NCI-H1930 (cell line): ENCODE data around the gene DCD.
"Not testable (repeated sequence)": the region's sequence is repeated elsewhere in the genome, so short reads cannot be mapped to it uniquely, and the experiment has no call there.

Experiments used
- DNase-seq, 2 experiments: peaks; one replicate each; lab custom pipeline; 2025; lab: John Stamatoyannopoulos, UW

DCD gene

DNA sequence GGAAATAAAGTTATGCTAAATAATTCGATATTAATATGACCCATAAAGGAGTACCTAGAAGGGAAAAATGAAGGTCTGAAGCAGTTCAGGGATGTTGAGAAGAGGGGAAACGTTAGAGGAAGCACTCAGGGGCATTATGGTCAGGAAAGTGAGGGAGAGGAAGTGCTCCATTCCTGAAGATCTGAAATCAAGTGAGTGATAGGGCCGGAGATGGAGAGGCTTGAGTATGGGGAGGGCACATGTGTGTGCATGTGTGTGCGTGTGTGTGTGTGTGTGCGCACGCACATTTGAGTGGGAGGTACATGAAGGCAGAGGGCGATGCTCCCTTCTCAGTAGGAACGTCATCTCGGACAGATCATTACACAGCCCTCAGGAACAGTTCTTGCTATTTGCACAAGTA, 4.9 kb upstream of the DCD start:
- no peak for DNase-seq

DNA sequence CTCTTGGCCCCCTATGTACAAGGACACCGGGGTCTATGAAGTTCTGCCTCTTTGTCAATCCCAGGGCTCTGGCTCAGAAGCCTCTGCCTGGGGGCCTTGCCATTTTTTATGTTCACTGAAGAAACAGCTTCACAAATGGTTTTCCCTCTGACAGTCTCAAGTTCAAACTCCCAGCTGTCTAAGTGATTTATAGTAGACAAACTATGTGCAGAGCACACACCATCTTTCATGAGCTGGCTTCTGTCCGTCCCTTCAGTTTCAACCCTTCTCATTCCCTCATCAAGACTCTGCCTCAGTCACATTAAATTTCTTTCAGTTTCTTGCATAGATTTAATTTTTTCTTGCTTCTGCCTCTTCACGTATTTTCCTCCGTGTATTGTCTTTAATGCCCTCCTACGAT, 2.7 kb upstream of the DCD start:
- DNase-seq = no peak

DNA sequence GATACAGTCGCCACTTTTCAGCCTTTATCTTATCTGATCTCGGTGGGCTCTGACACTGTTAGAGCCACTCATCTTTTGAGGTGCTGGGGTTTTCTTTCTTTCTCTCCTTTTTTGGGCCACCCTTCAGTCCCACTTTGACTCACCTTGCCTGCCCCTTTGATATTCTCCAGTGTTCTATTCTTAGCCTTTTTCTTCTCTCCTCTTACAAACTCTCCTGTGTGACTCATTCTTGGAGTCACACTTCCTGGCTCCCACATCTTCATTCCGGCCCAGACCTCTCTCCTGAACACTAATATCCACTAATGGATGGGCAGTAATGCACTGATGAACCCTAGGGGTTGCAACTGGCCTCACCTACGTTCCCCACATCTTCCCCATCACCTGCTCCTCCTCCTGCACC, 2.2 kb upstream of the DCD start:
- no peak for DNase-seq

- no peak for DNase-seq
Observed at GRCh38 chr12:54649825-54650224, 1.7 kb upstream of the DCD start.

- no peak for DNase-seq
Observed at GRCh38 chr12:54641554-54641953, 6.6 kb downstream of the DCD start.

DNA sequence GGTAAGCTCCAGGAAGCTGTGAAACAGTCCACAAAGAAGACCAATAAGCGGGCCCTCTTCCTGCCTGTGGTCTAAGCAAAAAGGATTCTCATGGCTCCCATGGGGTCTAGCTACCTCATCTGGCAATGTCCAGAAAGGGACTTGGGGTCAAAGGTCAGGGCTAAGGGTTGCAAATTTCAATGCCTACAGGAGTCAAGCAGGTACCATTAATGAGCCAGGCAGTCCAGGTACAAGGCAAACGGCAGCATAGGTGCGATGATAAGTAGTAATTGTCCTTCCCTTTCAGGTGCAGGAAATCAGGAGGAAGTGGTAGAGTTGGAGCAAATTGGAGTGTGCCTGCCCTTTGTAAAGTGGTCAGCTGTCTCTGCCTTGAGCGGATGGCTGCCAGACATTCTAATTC, 7.1 kb downstream of the DCD start:
- DNase-seq = no peak

DNA sequence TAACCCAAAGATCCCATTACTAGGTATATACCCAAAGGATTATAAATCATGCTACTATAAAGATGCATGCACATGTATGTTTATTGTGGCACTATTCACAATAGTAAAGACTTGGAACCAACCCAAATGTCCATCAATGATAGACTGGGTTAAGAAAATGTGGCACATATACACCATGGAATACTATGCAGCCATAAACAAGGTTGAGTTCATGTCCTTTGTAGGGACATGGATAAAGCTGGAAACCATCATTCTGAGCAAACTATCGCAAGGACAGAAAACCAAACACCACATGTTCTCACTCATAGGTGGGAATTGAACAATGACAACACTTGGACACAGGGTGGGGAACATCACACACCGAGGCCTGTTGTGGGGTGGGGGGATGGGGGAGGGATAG, 9.1 kb downstream of the DCD start:
- DNase-seq = not testable (repeated sequence)

- no peak for DNase-seq
Observed at GRCh38 chr12:54634795-54635194, 13.4 kb downstream of the DCD start, which contains the start of gene LACRT. Gene LACRT (minus strand): TSS chr12:54634895. CDS start chr12:54634841, 54 bp downstream.

- DNase-seq = no peak
Observed at GRCh38 chr12:54631988-54632728, 16.0 kb downstream of the DCD start.

DNA sequence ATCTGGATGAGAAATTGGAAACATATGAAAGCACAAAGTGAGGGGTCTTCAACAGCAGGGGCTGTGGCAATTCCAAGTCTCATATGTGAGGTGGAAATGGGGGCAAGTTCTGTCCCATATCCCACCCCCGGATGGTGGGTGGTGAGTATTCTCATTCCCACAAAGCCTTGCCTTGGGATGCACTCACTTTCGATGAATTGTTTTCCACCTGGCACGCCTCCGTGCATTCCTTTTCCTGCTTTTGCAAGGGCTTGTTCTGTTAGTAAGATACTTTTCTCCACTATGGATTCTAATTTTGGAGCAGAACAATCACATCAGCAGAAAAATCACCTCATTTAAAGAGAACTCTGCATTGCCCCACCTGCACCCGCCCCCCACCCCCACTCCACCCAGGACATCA, 16.6 kb downstream of the DCD start:
- no peak for DNase-seq

GRCh38 chr12:54629925-54630324, 18.2 kb downstream of the DCD start:
- no peak for DNase-seq

GRCh38 chr12:54628186-54628846, 19.8 kb downstream of the DCD start:
- no peak for DNase-seq

GRCh38 chr12:54627304-54627703, 20.9 kb downstream of the DCD start:
- no peak for DNase-seq

- no peak for DNase-seq
Observed at GRCh38 chr12:54625598-54625997, 22.6 kb downstream of the DCD start.

- DNase-seq = no peak
Observed at GRCh38 chr12:54624315-54625279, 23.6 kb downstream of the DCD start.

DNA sequence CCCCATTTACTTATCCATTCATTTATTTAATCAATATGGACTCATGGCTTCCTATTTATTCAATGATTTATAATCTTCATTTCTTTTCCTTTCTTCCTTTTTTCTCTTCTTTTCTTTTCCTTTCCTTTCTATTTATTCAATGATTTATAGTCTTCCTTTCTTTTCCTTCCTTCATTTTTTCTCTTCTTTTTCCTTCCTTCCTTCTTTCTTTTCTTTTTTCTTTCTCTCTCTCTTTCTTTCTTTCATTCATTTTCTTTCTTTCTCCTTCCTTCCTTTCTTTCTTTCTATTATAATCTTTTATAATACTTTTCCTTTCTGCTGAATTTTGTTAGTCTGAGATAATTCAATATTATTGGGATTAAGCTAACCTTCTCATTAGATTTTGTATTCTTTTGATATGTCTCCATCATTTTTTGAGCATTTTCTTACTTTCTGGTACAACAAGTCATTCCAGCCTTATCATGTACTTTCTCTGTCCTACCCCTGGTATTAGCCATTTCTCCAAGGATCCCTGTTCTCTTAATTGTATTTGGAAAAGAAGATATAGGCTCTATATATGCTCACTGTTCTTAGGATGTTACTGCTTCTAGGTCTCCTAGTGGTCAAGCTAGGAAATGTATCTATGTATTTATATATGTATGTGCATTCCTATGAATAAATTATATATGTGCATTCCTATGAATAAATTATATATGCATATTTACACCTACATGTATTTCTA, 25.5 kb downstream of the DCD start:
- DNase-seq = no peak

GRCh38 chr12:54616933-54617680, 31.1 kb downstream of the DCD start:
- no peak for DNase-seq

GRCh38 chr12:54612225-54612750, 35.9 kb downstream of the DCD start:
- DNase-seq = no peak

GRCh38 chr12:54611715-54612149, 36.4 kb downstream of the DCD start:
- DNase-seq = no peak

DNA sequence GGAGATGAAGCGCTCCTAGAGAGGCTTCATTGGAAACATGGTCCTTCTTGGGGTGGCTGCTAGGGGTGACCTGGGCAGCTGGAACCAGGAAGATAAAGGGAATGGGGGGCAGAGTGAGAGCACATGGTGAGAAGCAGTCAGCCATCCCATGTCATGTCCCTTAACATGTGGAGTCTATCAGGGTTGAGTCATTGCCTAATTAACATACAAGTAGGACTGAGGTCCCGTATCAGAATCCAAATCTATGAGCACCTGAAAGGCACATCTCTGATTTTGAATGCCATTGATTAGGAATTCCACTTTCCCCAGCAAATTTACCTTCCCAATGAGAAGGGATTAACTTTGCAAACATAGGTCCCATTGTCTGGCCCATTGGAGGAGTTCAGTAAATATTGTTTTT, 39.4 kb downstream of the DCD start:
- no peak for DNase-seq

- no peak for DNase-seq
Observed at GRCh38 chr12:54608156-54608555, 40.0 kb downstream of the DCD start.
